Psoas muscle (tissue), 8 donors: ENCODE measurements around the gene KAZN. TPM values are rescaled to one million over a fixed set of nuclear protein-coding genes. Genes with fewer than 3 reads are reported as not detected.

Experiments used
- ATAC-seq, 4 donors: fragments of 200-7000 bp; cut with Tn5 transposase; one replicate each; pipeline ENCODE4 v1.9.1; 2020; ENCODE audit warnings: moderate library complexity in 3 of 4, mild to moderate bottlenecking in 2 of 4
- DNase-seq, 2 donors: peaks; one replicate each; pipeline ENCODE4 v3.0.0-alpha.2; 2020
- H3K27ac ChIP-seq: fragments of 200-600 bp; one replicate; pipeline ENCODE4 v1.8.0; 2022
- H3K27me3 ChIP-seq, 3 donors: fragments of 200-600 bp in 1 of 3; one replicate each; pipeline versions ENCODE4 v1.6.1 to v1.8.0; 2013 to 2022; ENCODE audit warnings: low read length in 2 of 3, mild to moderate bottlenecking in 2 of 3, moderate library complexity in 1 of 3; ENCODE audit not compliant: insufficient read depth in 3 of 3
- H3K36me3 ChIP-seq, 2 donors: fragments of 200-600 bp in 1 of 2; one replicate each; pipeline versions ENCODE4 v1.6.1 to v1.8.0; 2013 to 2022; ENCODE audit warnings: low read depth in 1 of 2, mild to moderate bottlenecking in 1 of 2, moderate library complexity in 1 of 2; ENCODE audit not compliant: insufficient read depth in 1 of 2
- H3K4me1 ChIP-seq: fragments of 200-600 bp; one replicate; pipeline ENCODE4 v1.8.0; 2022
- H3K4me3 ChIP-seq: fragments of 200-600 bp; one replicate; pipeline ENCODE4 v1.8.0; 2022; ENCODE audit warnings: mild to moderate bottlenecking
- H3K9me3 ChIP-seq: fragments of 200-600 bp; one replicate; pipeline ENCODE4 v1.8.0; 2022
- WGBS, 3 donors: extraction: QIAGEN DNeasy Blood & Tissue Kit; methylation state at CpG; one replicate each; pipeline versions ENCODE4 v1.1.6 to v1.1.7; 2013; 5-methylcytosine and 5-hydroxymethylcytosine counted together
- intact Hi-C, 2 donors: fragments of 100-400 bp; cut with DNase I; formaldehyde crosslinking; loops; one replicate each; pipeline versions ENCODE4 v1.11.0 to v1.14.2; 2022
- polyA plus RNA-seq, 3 donors: library from polyadenylated mRNA; stranded (reverse); fragments of 200-250 nt; gene quantifications; one replicate each; pipeline ENCODE4 v1.2.3, GENCODE V29; 2013
- total RNA-seq, 4 donors: library from RNA; stranded (reverse); fragmentation: NEBNext Ultra II Directional in 2 of 4; extraction: Animal tissue kit (Norgen Biotek cat#: 25700) in 2 of 4; gene quantifications; one replicate each; pipeline versions ENCODE4 v1.2.1 to v1.2.4, GENCODE V29; 2021 to 2023
- TF ChIP-seq, protein P1 (sequence below): fragments of 200-600 bp; IDR thresholded peaks from one replicate; pipeline ENCODE4 v1.8.0; 2022; ENCODE audit warnings: antibody characterized with exemption
- donor health status: healthy with polysubstance abuse.
- donor health status: DM: no; HTN: no; CAD: no; lungs with moderate emphysema.
- donor health status: Bipolar disorder and iron deficiency.
- donor health status: healthy.
- donor health status: DM: yes; HTN: yes; CAD: no.
- donor health status: DM: no; HTN: no; CAD: no.
- donor health status: DM: no; HTN: no; CAD: no.
- donor health status: DM: yes; HTN: yes; CAD: no.

KAZN gene
- total and polyA plus RNA-seq, 7 donors = 0.23 to 2.3 (median 0.97) TPM

DNA sequence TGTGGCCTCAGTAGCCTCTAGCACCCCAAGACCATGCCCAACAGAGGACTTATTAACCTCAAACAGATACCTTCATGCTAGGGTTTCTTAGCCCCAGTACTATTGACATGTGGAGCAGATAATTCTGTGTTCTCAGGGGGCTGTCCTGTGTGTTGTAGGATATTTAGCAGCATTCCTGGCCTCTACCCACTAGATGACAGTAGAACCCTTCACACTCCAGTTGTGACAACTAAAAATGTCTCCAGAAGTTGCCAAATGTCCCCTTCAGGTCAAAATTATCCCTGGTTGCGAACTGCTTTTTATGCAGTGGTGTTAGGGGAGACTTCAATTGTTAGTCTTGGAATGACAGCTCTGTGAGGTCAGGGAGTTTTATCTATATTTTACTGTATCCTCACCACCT is 8.1 kb downstream of the KAZN start:
- DNase-seq (no peak), ATAC-seq (no peak)
- H3K36me3 ChIP-seq = no peaks in the 10 kb centered on the region
- H3K27me3 ChIP-seq = peaks cover 0 to 17% (median 0%) of the 10 kb centered on the region in 3 donors
- intact Hi-C loops = no loop called here
- no peak overlapping the region for H3K4me3 ChIP-seq
- TF ChIP-seq, protein P1, sequence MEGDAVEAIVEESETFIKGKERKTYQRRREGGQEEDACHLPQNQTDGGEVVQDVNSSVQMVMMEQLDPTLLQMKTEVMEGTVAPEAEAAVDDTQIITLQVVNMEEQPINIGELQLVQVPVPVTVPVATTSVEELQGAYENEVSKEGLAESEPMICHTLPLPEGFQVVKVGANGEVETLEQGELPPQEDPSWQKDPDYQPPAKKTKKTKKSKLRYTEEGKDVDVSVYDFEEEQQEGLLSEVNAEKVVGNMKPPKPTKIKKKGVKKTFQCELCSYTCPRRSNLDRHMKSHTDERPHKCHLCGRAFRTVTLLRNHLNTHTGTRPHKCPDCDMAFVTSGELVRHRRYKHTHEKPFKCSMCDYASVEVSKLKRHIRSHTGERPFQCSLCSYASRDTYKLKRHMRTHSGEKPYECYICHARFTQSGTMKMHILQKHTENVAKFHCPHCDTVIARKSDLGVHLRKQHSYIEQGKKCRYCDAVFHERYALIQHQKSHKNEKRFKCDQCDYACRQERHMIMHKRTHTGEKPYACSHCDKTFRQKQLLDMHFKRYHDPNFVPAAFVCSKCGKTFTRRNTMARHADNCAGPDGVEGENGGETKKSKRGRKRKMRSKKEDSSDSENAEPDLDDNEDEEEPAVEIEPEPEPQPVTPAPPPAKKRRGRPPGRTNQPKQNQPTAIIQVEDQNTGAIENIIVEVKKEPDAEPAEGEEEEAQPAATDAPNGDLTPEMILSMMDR = no peak
- H3K4me1 ChIP-seq = no peaks in the 10 kb centered on the region
- H3K27ac ChIP-seq = no peak overlapping the region
- WGBS, 3 donors = 0 to 51% (median 31%) methylated on average over 1 of the region's 1 CpG
- no peaks in the 10 kb centered on the region for H3K9me3 ChIP-seq

DNA sequence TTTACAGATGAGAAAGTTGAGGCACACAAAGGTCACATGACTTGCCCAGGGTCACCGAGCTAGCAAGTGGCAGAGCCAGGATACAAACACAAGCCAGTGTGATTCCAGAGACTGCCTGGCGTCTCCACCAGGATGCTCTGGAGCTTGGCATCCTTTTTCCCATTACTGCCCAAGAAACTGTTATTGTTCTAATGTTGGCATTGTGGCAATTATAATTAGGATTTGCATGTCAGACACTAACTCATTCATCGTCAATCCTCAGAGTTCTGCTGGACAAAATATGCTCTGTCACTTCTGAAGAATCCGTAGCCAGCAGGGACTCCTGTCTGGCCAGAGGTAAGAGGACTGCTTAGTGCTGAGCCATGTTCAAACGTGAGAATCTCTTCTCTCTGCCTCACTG is 8.8 kb downstream of the KAZN start:
- 66 to 77% (median 70%) methylated on average over 5 of the region's 5 CpGs for WGBS, 3 donors
- Histone ChIP-seq H3K36me3 (no peaks in the 10 kb centered on the region), H3K27me3 (peaks cover 0 to 13% (median 0%) of the 10 kb centered on the region in 3 donors), H3K4me1 (no peaks in the 10 kb centered on the region), H3K9me3 (no peaks in the 10 kb centered on the region), H3K27ac (no peak overlapping the region), H3K4me3 (no peak overlapping the region)
- DNase-seq = no peak
- intact Hi-C loops = no loop called here
- TF ChIP-seq, protein P1 = no peak
- no peak for ATAC-seq

DNA sequence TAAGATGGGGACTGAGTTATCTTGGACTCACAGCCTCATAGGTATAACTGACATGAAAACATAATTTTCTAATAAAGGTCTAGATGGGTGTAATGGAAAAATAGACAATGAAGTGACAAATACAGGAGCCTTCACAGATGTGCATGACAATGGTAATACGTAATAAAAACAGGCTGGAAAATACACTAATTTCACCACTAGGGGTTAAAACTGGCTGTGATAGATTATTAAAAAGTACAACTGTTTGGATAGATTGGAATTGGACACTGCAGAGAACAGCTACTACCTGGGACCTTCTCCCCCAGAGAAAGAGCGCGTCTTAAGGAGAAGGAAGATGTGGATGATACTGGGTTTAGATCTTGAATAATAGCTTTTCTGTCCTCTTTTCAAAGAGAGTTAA is 9.8 kb downstream of the KAZN start:
- Histone ChIP-seq H3K4me1 (no peaks in the 10 kb centered on the region), H3K4me3 (no peak overlapping the region), H3K9me3 (no peaks in the 10 kb centered on the region), H3K27ac (no peak overlapping the region), H3K27me3 (peaks cover 0 to 3% (median 0%) of the 10 kb centered on the region in 3 donors), H3K36me3 (no peaks in the 10 kb centered on the region)
- TF ChIP-seq, protein P1 = no peak
- intact Hi-C loops = no loop called here
- WGBS, 3 donors = 92 to 94% (median 93%) methylated on average over 3 of the region's 3 CpGs
- DNase-seq (no peak), ATAC-seq (no peak)

DNA sequence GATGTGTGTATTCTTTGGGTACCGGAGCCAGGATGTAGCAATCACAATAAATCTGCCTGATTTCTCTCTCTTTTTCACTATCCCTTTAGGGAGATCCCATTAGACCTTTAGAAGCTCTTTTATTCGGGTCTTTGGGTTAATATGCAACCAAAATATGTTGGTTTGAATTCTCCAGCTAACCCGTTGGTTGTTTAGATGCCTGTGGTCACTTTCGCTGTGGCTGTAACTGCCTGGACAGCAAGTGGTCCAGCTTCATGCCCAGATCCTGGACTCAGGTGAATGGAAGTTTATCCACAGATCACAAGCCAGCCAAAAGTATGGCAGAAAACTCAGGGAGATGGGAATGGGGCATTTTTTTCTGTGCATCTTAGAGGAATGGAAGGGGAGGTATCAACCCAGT is 12.3 kb downstream of the KAZN start:
- Histone ChIP-seq H3K4me3 (no peak overlapping the region), H3K27ac (no peak overlapping the region), H3K36me3 (no peaks in the 10 kb centered on the region), H3K4me1 (no peaks in the 10 kb centered on the region), H3K9me3 (no peaks in the 10 kb centered on the region), H3K27me3 (no peaks in the 10 kb centered on the region)
- no peak for DNase-seq
- intact Hi-C loops = no loop called here
- TF ChIP-seq, protein P1 = no peak
- WGBS, 3 donors = 84 to 92% (median 89%) methylated on average over 4 of the region's 4 CpGs
- no peak for ATAC-seq

DNA sequence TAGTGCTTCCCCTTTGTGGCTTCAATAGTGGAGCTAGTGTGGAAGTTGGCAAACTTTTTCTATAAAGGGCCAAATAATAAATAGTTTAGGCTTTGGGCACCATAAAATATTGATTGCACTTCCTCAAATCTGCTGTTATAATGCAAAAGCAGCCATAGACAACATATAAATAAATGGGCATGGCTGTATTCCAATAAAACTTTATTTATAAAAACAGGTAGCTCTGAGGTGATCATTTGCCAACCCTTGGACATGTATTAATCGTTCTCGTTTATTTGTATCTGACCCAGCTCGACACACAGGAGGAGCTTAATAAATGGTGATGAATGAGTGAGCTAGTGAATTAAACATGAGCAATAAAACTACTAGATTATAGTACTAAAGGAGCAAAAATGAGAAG is 13.3 kb downstream of the KAZN start:
- Histone ChIP-seq H3K36me3 (no peaks in the 10 kb centered on the region), H3K27ac (no peak overlapping the region), H3K9me3 (no peaks in the 10 kb centered on the region), H3K27me3 (peaks cover 0 to 2% (median 0%) of the 10 kb centered on the region in 3 donors), H3K4me3 (no peak overlapping the region), H3K4me1 (no peaks in the 10 kb centered on the region)
- TF ChIP-seq, protein P1 = no peak
- no peak for DNase-seq
- intact Hi-C loops = no loop called here
- WGBS, 3 donors = 91 to 95% (median 94%) methylated on average over 3 of the region's 3 CpGs
- ATAC-seq = no peak
